ENCODE results near the gene WNK2.
A peak's percentile ranks its signal among the peaks of the same experiment; 100 is the strongest.

WNK2 gene

DNA sequence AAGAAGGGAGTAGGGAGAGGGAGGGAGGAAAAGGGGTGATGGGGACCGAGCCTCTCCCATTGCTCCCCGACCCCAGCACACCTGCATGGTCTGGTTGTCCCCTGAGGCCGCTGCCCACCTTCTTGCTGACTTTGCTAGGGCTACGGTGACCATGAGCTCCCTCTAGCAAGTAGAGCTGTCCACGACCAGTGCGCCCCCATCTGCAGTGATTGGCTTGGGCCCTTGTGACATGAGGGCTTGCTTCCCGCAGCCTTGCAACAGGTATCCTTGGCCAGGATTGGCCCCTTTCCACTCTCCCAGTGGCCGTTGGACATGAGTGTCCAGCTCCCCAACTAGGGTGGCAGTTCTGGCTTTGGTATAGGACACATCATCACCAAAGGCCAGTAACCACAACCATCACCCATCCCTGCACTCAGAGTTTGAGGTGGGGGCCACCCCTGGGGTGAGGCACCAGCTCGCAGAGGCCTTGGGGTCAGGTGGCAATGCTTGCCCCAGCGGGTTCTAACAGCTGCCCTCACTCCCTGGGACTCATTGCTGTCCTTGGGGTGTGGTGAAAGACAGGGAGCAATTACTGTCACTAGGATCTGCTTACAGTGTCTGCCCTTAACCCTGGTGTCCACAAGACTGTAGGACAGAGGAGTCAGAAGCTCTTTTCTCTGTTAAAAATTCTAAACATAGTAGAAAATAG lies 32.7 kb upstream of the WNK2 start:
- Mint-ChIP-seq H3K27me3 (no peaks in the 10 kb centered on the region), H3K9me3 (peaks cover 3% of the 10 kb centered on the region), H3K4me1 (peaks cover 4% of the 10 kb centered on the region), H3K27ac (no peak overlapping the region), H3K4me3 (no peak overlapping the region), H3K36me3 (peaks cover 4% of the 10 kb centered on the region)
- no peak for ATAC-seq (ENCODE audit: low read depth)
- DNase-seq (ENCODE audit: low spot score in 2 of 2) = no peak

- Mint-ChIP-seq H3K4me1 (no peaks in the 10 kb centered on the region), H3K27ac (no peak overlapping the region), H3K36me3 (no peaks in the 10 kb centered on the region), H3K9me3 (no peaks in the 10 kb centered on the region), H3K4me3 (no peak overlapping the region), H3K27me3 (no peaks in the 10 kb centered on the region)
- ATAC-seq (ENCODE audit: low read depth) (peak; percentile 34), DNase-seq (ENCODE audit: low spot score in 2 of 2) (peak in 1 of 2 donors; percentile 28)
Measured at GRCh38 chr9:93154293-93154903, 29.5 kb upstream of the WNK2 start.

GRCh38 chr9:93155716-93156474 lies 28.0 kb upstream of the WNK2 start:
- no peak for DNase-seq (ENCODE audit: low spot score in 2 of 2)
- H3K27me3 Mint-ChIP-seq = peaks cover 1% of the 10 kb centered on the region
- H3K4me1 Mint-ChIP-seq = peaks cover 3% of the 10 kb centered on the region
- no peaks in the 10 kb centered on the region for H3K9me3 Mint-ChIP-seq
- H3K27ac Mint-ChIP-seq = no peak overlapping the region
- H3K36me3 Mint-ChIP-seq = no peaks in the 10 kb centered on the region
- no peak overlapping the region for H3K4me3 Mint-ChIP-seq
- ATAC-seq (ENCODE audit: low read depth) = no peak

DNA sequence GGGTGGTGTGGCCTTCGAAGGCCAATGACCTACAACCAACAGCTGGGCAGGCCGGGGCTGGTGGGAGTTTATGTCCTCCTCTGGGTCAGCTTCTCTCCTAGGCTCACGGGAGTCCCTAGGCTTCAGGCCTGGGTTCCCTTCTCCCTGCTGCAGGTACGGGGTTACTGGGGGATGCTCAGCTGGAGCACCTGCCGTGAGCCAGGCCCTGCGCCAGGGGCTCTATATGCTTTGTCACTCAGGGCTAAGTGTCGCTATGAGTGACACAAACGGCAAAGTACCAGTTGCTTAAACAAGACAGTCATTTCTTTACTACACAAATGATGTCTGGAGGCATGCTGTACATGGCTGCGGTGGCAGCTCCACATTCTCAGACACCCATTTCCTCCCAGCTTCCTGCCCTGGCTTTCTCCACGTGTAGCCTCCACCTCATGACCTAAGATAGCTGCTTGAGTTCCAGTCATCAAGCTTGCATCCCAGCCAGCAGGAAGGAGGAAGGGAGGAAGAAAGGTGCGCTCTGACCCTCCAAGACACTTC lies 27.4 kb upstream of the WNK2 start:
- H3K27me3 Mint-ChIP-seq = peaks cover 1% of the 10 kb centered on the region
- no peak for ATAC-seq (ENCODE audit: low read depth)
- H3K4me1 Mint-ChIP-seq = peaks cover 3% of the 10 kb centered on the region
- DNase-seq (ENCODE audit: low spot score in 2 of 2) = no peak
- H3K4me3 Mint-ChIP-seq = no peak overlapping the region
- no peaks in the 10 kb centered on the region for H3K9me3 Mint-ChIP-seq
- H3K27ac Mint-ChIP-seq = no peak overlapping the region
- H3K36me3 Mint-ChIP-seq = no peaks in the 10 kb centered on the region

- Mint-ChIP-seq H3K27me3 (peaks cover 1% of the 10 kb centered on the region), H3K27ac (no peak overlapping the region), H3K9me3 (no peaks in the 10 kb centered on the region), H3K4me3 (no peak overlapping the region), H3K4me1 (peaks cover 3% of the 10 kb centered on the region), H3K36me3 (no peaks in the 10 kb centered on the region)
- ATAC-seq (ENCODE audit: low read depth) = peak; percentile 93
- DNase-seq (ENCODE audit: low spot score in 2 of 2) = peak; percentile 68 to 75
Measured at GRCh38 chr9:93159601-93160471, 24.1 kb upstream of the WNK2 start.

- Mint-ChIP-seq H3K4me1 (peaks cover 3% of the 10 kb centered on the region), H3K27ac (no peak overlapping the region), H3K27me3 (peaks cover 1% of the 10 kb centered on the region)
Measured at GRCh38 chr9:93161786-93162562, 22.0 kb upstream of the WNK2 start.

DNA sequence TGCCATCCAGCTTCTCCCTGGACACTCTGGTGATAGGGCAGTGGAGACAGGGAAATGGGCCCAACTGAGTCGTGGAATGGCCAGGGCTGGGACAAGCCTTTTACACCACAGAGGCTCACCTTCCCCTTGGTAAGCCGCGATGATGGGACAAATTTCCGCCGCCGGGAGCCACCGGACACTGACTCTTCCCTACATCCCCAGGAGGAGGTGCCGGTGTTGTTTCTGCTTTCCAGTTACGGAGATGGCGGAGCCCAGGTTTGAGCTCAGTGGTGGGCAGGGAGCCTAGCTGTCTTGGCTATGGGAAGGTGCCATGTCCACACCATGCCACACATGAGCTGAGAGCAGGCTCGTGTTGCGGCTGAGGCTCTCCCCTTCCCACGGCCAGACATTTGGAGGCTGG lies 19.9 kb upstream of the WNK2 start:
- Mint-ChIP-seq H3K36me3 (no peaks in the 10 kb centered on the region), H3K4me1 (peaks cover 3% of the 10 kb centered on the region), H3K9me3 (no peaks in the 10 kb centered on the region), H3K27me3 (peaks cover 1% of the 10 kb centered on the region), H3K27ac (no peak overlapping the region), H3K4me3 (no peak overlapping the region)
- DNase-seq (ENCODE audit: low spot score in 2 of 2) = no peak
- ATAC-seq (ENCODE audit: low read depth) = no peak

More at GRCh38 chr9:93161786-93162562, 22.0 kb upstream of the WNK2 start:
- no peak for ATAC-seq (ENCODE audit: low read depth)
- no peak for DNase-seq (ENCODE audit: low spot score in 2 of 2)
- Mint-ChIP-seq H3K36me3 (no peaks in the 10 kb centered on the region), H3K4me3 (no peak overlapping the region), H3K9me3 (no peaks in the 10 kb centered on the region)

- ATAC-seq (ENCODE audit: low read depth) = no peak
Measured at GRCh38 chr9:93166699-93167098, 17.2 kb upstream of the WNK2 start.

GRCh38 chr9:93167185-93167584 lies 16.8 kb upstream of the WNK2 start:
- Mint-ChIP-seq H3K27ac (no peak overlapping the region), H3K4me1 (no peaks in the 10 kb centered on the region), H3K27me3 (peaks cover 2% of the 10 kb centered on the region), H3K36me3 (no peaks in the 10 kb centered on the region), H3K4me3 (no peak overlapping the region), H3K9me3 (no peaks in the 10 kb centered on the region)
- DNase-seq (ENCODE audit: low spot score in 2 of 2) (no peak), ATAC-seq (ENCODE audit: low read depth) (no peak)

More at GRCh38 chr9:93166699-93167098, 17.2 kb upstream of the WNK2 start:
- Mint-ChIP-seq H3K27ac (no peak overlapping the region), H3K9me3 (no peaks in the 10 kb centered on the region), H3K36me3 (no peaks in the 10 kb centered on the region), H3K4me3 (no peak overlapping the region), H3K27me3 (no peaks in the 10 kb centered on the region), H3K4me1 (no peaks in the 10 kb centered on the region)
- DNase-seq (ENCODE audit: low spot score in 2 of 2) = no peak

DNA sequence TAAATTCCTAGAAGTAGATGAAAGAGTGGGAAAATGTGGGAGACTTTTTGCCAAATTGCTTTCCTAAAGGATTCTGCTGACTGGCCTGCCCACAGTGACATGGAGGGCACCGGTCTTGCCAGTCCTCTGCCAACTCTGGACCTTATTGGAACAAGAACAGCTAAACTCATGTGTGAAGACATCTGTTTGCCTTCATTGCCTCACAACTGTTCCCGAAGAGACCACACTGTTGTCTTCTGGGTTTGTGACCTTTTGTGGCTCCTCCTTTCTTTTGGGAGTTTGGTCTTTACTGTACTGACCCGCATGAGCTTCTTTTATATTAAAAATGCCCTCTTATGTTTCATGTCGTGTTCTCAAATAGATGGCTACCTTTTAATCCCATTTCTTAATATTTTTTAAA lies 16.1 kb upstream of the WNK2 start:
- DNase-seq (ENCODE audit: low spot score in 2 of 2) (no peak), ATAC-seq (ENCODE audit: low read depth) (no peak)
- no peaks in the 10 kb centered on the region for H3K4me1 Mint-ChIP-seq
- peaks cover 3% of the 10 kb centered on the region for H3K27me3 Mint-ChIP-seq
- no peaks in the 10 kb centered on the region for H3K9me3 Mint-ChIP-seq
- no peak overlapping the region for H3K4me3 Mint-ChIP-seq
- H3K36me3 Mint-ChIP-seq = no peaks in the 10 kb centered on the region
- H3K27ac Mint-ChIP-seq = no peak overlapping the region

DNA sequence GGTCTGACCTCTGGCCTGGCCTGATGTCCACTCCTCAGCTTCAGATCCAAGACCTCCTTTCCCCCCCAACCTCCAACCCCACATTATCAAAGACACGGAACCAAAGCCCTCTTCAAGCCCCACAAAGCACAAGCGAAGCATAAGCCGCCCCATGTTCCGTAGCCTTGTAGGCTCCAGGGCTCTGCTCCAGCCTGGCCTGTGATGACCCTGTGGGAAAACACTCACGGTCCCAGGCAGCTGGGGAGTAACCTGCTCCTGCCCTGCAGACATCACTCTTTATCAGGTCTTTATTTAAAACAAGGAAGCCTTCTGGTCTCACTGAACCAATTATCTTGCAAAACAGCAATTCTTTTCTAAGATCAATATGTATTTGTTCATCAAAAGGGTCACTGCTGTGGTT lies 15.4 kb upstream of the WNK2 start:
- Mint-ChIP-seq H3K27ac (no peak overlapping the region), H3K4me1 (no peaks in the 10 kb centered on the region), H3K36me3 (no peaks in the 10 kb centered on the region), H3K4me3 (no peak overlapping the region), H3K9me3 (no peaks in the 10 kb centered on the region), H3K27me3 (peaks cover 5% of the 10 kb centered on the region)
- ATAC-seq (ENCODE audit: low read depth) (no peak), DNase-seq (ENCODE audit: low spot score in 2 of 2) (no peak)

- H3K27me3 Mint-ChIP-seq = peaks cover 5% of the 10 kb centered on the region
- no peaks in the 10 kb centered on the region for H3K36me3 Mint-ChIP-seq
- H3K4me1 Mint-ChIP-seq = no peaks in the 10 kb centered on the region
- H3K27ac Mint-ChIP-seq = no peak overlapping the region
- no peak for DNase-seq (ENCODE audit: low spot score in 2 of 2)
- no peaks in the 10 kb centered on the region for H3K9me3 Mint-ChIP-seq
- ATAC-seq (ENCODE audit: low read depth) = no peak
- H3K4me3 Mint-ChIP-seq = no peak overlapping the region
Measured at GRCh38 chr9:93169444-93169843, 14.5 kb upstream of the WNK2 start.

GRCh38 chr9:93170571-93170970 lies 13.4 kb upstream of the WNK2 start:
- DNase-seq (ENCODE audit: low spot score in 2 of 2) (no peak), ATAC-seq (ENCODE audit: low read depth) (no peak)
- peaks cover 5% of the 10 kb centered on the region for H3K27me3 Mint-ChIP-seq
- H3K4me3 Mint-ChIP-seq = no peak overlapping the region
- H3K9me3 Mint-ChIP-seq = no peaks in the 10 kb centered on the region
- H3K4me1 Mint-ChIP-seq = no peaks in the 10 kb centered on the region
- H3K27ac Mint-ChIP-seq = no peak overlapping the region
- H3K36me3 Mint-ChIP-seq = no peaks in the 10 kb centered on the region
